ENCODE data around the gene ADAMTS12.

Gene ADAMTS12

GRCh38 chr5:33725806-33726205 lies 166.0 kb downstream of the ADAMTS12 start:
- in situ Hi-C loops (cut with MboI; ENCODE audit: low sequenced_read_pairs) = no loop called here

DNA sequence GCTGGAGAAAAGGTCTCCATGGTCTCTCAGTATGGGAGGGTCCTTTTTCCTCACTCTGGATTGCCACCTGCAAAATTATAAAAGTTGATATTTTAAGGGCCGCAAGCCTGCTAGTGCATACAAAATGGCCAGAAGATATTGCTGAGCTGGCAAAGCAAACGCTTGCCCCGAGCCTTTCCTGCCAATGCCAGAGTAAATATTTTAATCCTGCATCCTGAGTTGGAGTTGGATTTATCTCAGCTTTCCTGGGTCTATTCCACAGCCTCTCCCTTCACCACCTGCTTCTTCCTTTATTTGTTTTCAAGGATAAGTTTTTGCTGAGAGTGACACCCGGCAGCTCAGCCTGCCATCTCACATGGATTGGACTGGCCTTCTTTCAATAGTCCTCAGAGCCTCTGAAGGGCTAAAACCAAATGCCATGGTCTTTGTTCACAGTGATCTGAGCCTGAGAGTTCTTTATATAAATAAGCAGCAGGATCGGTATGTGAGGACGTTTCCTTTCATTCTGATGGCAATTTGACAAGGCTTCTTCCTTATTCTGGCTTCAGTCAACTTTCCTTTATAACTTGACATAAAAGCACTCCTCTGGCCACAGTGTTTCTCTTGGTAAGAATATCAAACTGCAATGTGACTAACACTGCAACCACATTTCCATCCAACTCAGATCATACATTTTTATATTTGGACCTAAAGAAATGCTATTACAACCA lies 170.1 kb downstream of the ADAMTS12 start:
- in situ Hi-C loops (cut with MboI; ENCODE audit: low sequenced_read_pairs) = no loop called here

DNA sequence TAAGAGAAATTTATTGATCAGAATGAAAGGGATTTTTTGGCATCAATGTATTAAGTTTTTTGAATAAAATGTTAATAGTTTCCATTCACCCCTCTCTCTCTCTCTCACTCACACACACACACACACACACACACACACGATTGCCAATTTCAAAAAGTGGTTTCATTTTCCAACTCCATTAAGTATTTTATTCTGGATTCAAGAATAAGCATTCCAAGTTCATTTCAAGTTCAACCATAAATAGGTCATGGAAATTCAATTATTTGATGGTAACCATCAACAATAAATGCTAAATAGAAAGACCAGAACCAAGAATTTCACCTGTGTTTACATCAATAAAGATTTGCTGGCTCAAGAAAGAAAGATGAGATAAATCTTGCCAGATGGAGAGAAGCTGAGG lies 171.6 kb downstream of the ADAMTS12 start:
- in situ Hi-C loops (cut with MboI; ENCODE audit: low sequenced_read_pairs) = no loop called here

DNA sequence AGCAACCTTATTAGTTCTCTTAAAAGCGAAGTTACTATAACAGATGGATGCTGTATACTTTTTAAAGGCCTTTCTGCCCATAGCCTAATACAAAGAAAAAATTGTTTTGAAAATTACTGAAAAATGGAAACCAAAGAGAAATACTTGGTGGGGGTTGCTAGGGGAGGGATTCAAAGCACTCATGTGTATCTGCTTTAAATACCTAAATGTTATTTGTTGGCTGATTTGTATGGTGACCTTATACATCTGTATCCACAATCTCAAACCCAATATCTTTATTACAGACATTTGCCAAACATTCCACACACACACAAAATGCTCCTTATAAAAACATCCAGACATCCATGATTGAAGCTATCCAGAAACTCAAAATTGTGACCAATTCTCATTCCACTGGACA lies 172.0 kb downstream of the ADAMTS12 start:
- in situ Hi-C loops (cut with MboI; ENCODE audit: low sequenced_read_pairs) = no loop called here

GRCh38 chr5:33715661-33716060 lies 176.1 kb downstream of the ADAMTS12 start:
- in situ Hi-C loops (cut with MboI; ENCODE audit: low sequenced_read_pairs) = no loop called here

DNA sequence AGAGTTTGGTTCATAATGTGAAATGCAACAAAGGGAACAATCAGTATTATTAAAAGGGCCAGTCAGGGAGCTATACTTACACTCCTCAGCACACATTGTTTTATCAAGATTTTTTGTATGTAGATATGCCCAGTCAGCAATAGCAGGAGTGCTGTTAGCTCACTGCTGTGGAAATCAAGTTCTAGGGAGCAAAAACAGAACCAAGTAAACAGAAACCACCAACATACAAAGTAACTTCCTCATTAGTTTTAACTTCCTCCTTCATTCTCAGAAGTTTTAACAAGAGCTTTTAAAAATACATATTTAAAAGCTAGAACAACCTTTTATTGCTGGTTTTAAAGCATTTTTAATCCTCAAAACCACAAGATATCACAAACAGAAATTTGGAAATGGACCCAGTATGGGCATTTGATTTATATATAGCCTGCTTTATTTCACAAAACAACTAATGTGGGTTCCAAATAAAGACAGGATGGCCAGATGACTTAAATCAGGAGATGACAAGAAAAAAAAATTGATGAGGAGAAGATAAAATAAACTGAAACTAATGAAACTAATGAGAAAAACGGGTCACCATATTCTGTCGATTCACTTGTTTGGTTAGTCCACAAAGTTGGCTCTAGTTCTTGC lies 178.5 kb downstream of the ADAMTS12 start:
- in situ Hi-C loops (cut with MboI; ENCODE audit: low sequenced_read_pairs) = no loop called here

GRCh38 chr5:33712664-33713063 lies 179.1 kb downstream of the ADAMTS12 start:
- in situ Hi-C loops (cut with MboI; ENCODE audit: low sequenced_read_pairs) = no loop called here

GRCh38 chr5:33711094-33711679 lies 180.6 kb downstream of the ADAMTS12 start:
- in situ Hi-C loops (cut with MboI; ENCODE audit: low sequenced_read_pairs) = no loop called here

- in situ Hi-C loops (cut with MboI; ENCODE audit: low sequenced_read_pairs) = no loop called here
Measured at GRCh38 chr5:33702867-33703266, 188.9 kb downstream of the ADAMTS12 start.

GRCh38 chr5:33701951-33702350 lies 189.8 kb downstream of the ADAMTS12 start:
- in situ Hi-C loops (cut with MboI; ENCODE audit: low sequenced_read_pairs) = no loop called here

DNA sequence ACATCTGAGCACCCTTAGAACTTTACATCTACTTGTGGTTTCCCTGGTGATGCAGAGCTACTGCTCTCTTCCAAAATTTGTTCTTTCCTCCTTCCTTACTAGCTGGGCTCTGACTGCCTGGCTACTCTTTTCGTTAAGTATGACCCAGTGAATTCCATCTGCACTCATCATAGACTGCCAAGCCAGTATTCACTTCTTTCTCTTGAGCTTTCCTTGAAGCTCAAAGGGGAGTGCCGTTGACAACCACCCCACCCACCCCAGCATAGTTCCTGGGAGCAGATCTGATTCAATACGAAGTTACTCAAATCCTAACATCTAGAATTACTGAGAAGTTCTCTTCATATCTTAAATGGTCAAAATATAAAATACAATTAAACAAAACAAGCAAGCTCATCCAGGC lies 190.5 kb downstream of the ADAMTS12 start:
- in situ Hi-C loops (cut with MboI; ENCODE audit: low sequenced_read_pairs) = no loop called here

DNA sequence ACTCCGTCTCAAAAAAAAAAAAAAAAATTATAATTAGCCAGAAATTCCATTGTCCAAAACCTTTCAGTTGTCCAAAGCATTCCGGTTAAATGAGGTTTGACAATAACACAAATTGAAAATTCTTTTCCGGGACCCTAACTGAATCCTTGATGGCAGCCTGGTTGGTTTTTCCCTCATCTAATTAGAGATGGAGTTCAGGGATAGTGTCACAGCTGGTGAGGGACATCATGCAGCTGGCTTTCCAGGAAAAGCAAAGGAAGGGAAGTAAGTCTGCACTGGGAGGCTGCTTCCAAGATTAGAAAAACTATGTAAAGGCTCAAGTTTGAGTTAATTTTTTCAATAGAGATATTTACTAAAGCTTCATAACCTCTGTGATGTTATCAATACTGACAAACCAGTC lies 195.4 kb downstream of the ADAMTS12 start:
- in situ Hi-C loops (cut with MboI; ENCODE audit: low sequenced_read_pairs) = no loop called here

DNA sequence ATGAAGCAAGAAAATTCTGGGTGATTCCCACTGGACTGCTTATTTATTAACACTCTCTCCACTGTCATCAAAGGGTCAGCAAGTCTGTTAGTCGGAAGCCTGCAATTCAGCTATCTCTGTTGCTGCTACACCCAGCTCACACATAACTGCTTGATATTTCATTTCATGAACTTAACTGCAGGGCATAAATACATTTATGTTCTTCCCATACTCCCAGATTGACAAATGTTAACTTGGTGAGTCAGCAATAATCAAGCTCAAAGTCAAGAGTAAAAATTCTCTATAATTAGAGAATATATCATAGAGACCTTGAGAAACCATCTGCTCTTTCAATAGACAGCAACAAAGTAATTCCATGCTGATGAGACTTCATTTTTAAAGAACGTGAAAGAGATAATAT lies 198.8 kb downstream of the ADAMTS12 start:
- in situ Hi-C loops (cut with MboI; ENCODE audit: low sequenced_read_pairs) = no loop called here

GRCh38 chr5:33691856-33692255 lies 199.9 kb downstream of the ADAMTS12 start:
- in situ Hi-C loops (cut with MboI; ENCODE audit: low sequenced_read_pairs) = no loop called here

- in situ Hi-C loops (cut with MboI; ENCODE audit: low sequenced_read_pairs) = no loop called here
Measured at GRCh38 chr5:33690374-33691135, 201.2 kb downstream of the ADAMTS12 start.

- in situ Hi-C loops (cut with MboI; ENCODE audit: low sequenced_read_pairs) = no loop called here
Measured at GRCh38 chr5:33688526-33688925, 203.3 kb downstream of the ADAMTS12 start.

DNA sequence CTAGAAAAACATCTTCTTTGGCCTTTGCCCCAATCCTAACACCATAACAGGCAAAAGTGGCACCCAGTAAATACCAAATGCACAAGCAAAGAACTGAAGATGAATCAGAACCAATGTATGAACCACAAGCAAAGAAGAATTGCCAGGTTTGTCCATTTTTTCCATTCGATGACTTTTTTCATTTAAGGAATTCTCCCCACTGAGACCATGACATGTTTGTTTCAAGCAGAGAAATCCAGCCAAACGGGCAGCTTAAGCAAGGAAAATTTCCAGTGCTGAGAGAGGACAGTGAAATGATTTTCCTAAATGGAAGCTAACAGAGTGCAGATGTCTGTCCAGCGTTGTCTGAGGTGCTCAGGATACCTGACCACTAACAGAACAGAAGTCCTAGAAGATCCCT lies 203.7 kb downstream of the ADAMTS12 start:
- in situ Hi-C loops (cut with MboI; ENCODE audit: low sequenced_read_pairs) = no loop called here

GRCh38 chr5:33685873-33686755 lies 205.7 kb downstream of the ADAMTS12 start:
- in situ Hi-C loops (cut with MboI; ENCODE audit: low sequenced_read_pairs) = no loop called here

DNA sequence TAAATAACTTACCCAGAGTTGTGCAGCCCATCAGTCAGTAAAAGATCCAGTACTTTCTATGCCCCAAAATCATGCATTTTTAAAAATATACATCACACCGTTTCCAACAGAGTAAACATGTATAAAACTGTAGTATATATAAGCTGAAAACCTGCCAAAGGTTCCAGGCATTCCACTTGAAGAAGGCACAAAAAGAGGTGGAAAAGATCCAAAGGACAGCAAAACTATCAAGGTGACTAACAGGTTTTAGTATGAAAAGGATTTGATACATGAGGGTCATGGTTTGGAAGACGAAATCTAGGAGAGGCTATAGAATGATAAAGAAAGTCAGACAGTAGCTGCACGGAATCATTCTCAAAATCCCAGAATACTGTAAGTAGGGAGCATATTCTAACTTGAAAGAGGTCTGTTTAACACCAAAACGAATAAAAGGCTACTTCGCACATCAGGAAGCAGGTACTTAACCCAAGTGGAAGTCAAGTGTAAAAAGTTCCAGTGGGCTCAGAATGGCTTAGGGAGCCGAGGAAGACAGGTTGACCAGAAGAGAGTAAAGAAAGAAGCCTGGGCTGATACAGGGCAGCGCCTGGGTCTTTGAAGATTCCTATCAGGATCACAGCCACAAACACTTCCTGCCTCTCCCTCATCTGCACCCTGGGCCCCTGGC lies 207.2 kb downstream of the ADAMTS12 start:
- in situ Hi-C loops (cut with MboI; ENCODE audit: low sequenced_read_pairs) = no loop called here

- in situ Hi-C loops (cut with MboI; ENCODE audit: low sequenced_read_pairs) = no loop called here
Measured at GRCh38 chr5:33679791-33680190, 212.0 kb downstream of the ADAMTS12 start.

Measured in HL-60/S4 treated with retinoic acid at 250 ng/mL for 4 days and 3 days (cell line).